Suprapubic skin (tissue), 4 donors: ENCODE measurements around the gene PLCL2.

Source experiments
- POLR2A ChIP-seq, 2 donors: fragments of 450-650 bp; IDR thresholded peaks; one replicate each; pipeline ENCODE4 v1.6.1; 2017; ENCODE audit warnings: antibody characterized with exemption in 2 of 2, mild to moderate bottlenecking in 2 of 2, moderate library complexity in 2 of 2
- POLR2AphosphoS5 ChIP-seq, 3 donors: sonication (generic); formaldehyde crosslinking; IDR thresholded peaks; one replicate each; pipeline ENCODE4 v1.6.1; 2017; ENCODE audit warnings: antibody characterized with exemption in 3 of 3
- TF ChIP-seq, protein P1 (sequence below), 2 donors: fragments of 200-600 bp in 1 of 2; fragments of 450-650 bp in 1 of 2; sonication (generic) in 1 of 2; IDR thresholded peaks; one replicate each; pipeline ENCODE4 v1.5.1; 2016 to 2019; ENCODE audit warnings: antibody characterized with exemption in 2 of 2, mild to moderate bottlenecking in 1 of 2, moderate library complexity in 1 of 2

- TF ChIP-seq POLR2A (IDR thresholded peaks at IDR 0.05): no peak
- TF ChIP-seq, protein P1, sequence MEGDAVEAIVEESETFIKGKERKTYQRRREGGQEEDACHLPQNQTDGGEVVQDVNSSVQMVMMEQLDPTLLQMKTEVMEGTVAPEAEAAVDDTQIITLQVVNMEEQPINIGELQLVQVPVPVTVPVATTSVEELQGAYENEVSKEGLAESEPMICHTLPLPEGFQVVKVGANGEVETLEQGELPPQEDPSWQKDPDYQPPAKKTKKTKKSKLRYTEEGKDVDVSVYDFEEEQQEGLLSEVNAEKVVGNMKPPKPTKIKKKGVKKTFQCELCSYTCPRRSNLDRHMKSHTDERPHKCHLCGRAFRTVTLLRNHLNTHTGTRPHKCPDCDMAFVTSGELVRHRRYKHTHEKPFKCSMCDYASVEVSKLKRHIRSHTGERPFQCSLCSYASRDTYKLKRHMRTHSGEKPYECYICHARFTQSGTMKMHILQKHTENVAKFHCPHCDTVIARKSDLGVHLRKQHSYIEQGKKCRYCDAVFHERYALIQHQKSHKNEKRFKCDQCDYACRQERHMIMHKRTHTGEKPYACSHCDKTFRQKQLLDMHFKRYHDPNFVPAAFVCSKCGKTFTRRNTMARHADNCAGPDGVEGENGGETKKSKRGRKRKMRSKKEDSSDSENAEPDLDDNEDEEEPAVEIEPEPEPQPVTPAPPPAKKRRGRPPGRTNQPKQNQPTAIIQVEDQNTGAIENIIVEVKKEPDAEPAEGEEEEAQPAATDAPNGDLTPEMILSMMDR (IDR thresholded peaks at IDR 0.05): no peak
- TF ChIP-seq POLR2AphosphoS5 (IDR thresholded peaks at IDR 0.05): no peak
These were observed 138.4 kb downstream of the PLCL2 start for GRCh38 chr3:17023006-17023664.
